Nephron progenitor cell (in vitro differentiated cells): ENCODE measurements around the gene PIAS4.

Experiments
- DNase-seq: peaks from one replicate; pipeline ENCODE4 v3.0.0; 2021
- H3K27ac Mint-ChIP-seq: 2 replicates; pipeline ENCODE4 v1.8.0; 2021; ENCODE audit warnings: mild to moderate bottlenecking, moderate library complexity, mixed read lengths
- H3K27me3 Mint-ChIP-seq: 2 replicates; pipeline ENCODE4 v1.8.0; 2021; ENCODE audit warnings: mild to moderate bottlenecking, low read depth, mixed read lengths; ENCODE audit not compliant: poor library complexity
- H3K36me3 Mint-ChIP-seq: 2 replicates; pipeline ENCODE4 v1.8.0; 2021; ENCODE audit warnings: low read depth, mixed read lengths
- H3K4me1 Mint-ChIP-seq: 2 replicates; pipeline ENCODE4 v1.8.0; 2021; ENCODE audit warnings: mixed read lengths
- H3K4me3 Mint-ChIP-seq: 2 replicates; pipeline ENCODE4 v1.8.0; 2021; ENCODE audit warnings: mild to moderate bottlenecking, moderate library complexity, mixed read lengths
- H3K9me3 Mint-ChIP-seq: 2 replicates; pipeline ENCODE4 v1.8.0; 2021; ENCODE audit warnings: mild to moderate bottlenecking, moderate library complexity, mixed read lengths
- CTCF ChIP-seq: fragments of 200-600 bp; sonication (generic); IDR thresholded peaks from 2 replicates; pipeline ENCODE4 v1.5.0; 2021; ENCODE audit warnings: antibody characterized with exemption

The PIAS4 gene

GRCh38 chr19:4071610-4072009 lies 64.1 kb downstream of the PIAS4 start:
- Mint-ChIP-seq H3K36me3 (no peaks in the 10 kb centered on the region), H3K9me3 (no peaks in the 10 kb centered on the region), H3K27ac (no peak overlapping the region), H3K4me1 (peaks cover 11% of the 10 kb centered on the region), H3K4me3 (no peak overlapping the region), H3K27me3 (peaks cover 41% of the 10 kb centered on the region)
- no peak for DNase-seq
- TF ChIP-seq CTCF, result no peak

- Mint-ChIP-seq H3K4me3 (no peak overlapping the region), H3K36me3 (no peaks in the 10 kb centered on the region), H3K27me3 (peaks cover 27% of the 10 kb centered on the region), H3K4me1 (peaks cover 22% of the 10 kb centered on the region), H3K27ac (no peak overlapping the region), H3K9me3 (no peaks in the 10 kb centered on the region)
- TF ChIP-seq CTCF, result no peak
- DNase-seq, result no peak
Measured at GRCh38 chr19:4075373-4075772, 67.8 kb downstream of the PIAS4 start.

- Mint-ChIP-seq H3K4me3 (no peak overlapping the region), H3K27me3 (peaks cover 16% of the 10 kb centered on the region), H3K36me3 (no peaks in the 10 kb centered on the region), H3K27ac (no peak overlapping the region), H3K9me3 (no peaks in the 10 kb centered on the region), H3K4me1 (peaks cover 23% of the 10 kb centered on the region)
- DNase-seq, result no peak
- TF ChIP-seq CTCF, result no peak
Measured at GRCh38 chr19:4077007-4077374, 69.5 kb downstream of the PIAS4 start.

GRCh38 chr19:4077800-4078684 lies 70.5 kb downstream of the PIAS4 start:
- Mint-ChIP-seq H3K27me3 (peaks cover 16% of the 10 kb centered on the region), H3K4me1 (peaks cover 27% of the 10 kb centered on the region), H3K9me3 (no peaks in the 10 kb centered on the region), H3K36me3 (no peaks in the 10 kb centered on the region), H3K27ac (no peak overlapping the region), H3K4me3 (peak overlapping the region; percentile 52)
- DNase-seq, result peak; percentile 65
- no peak for TF ChIP-seq CTCF

GRCh38 chr19:4080473-4080872 lies 72.9 kb downstream of the PIAS4 start:
- H3K27ac Mint-ChIP-seq, result no peak overlapping the region
- no peak for TF ChIP-seq CTCF
- H3K36me3 Mint-ChIP-seq, result no peaks in the 10 kb centered on the region
- H3K9me3 Mint-ChIP-seq, result no peaks in the 10 kb centered on the region
- no peak overlapping the region for H3K4me3 Mint-ChIP-seq
- DNase-seq, result no peak
- H3K27me3 Mint-ChIP-seq, result peaks cover 12% of the 10 kb centered on the region
- peaks cover 28% of the 10 kb centered on the region for H3K4me1 Mint-ChIP-seq
